HepG2 (cell line): ENCODE results near the gene DENND4B. TPM values are rescaled to one million over a fixed set of nuclear protein-coding genes. Genes with fewer than 3 reads are reported as not detected.

Source experiments
- ATAC-seq: fragments of 200-7000 bp; cut with Tn5 transposase; 3 replicates; pipeline ENCODE4 v1.9.1; 2020; ENCODE audit warnings: mild to moderate bottlenecking, moderate library complexity
- BruUV-seq: library from RNA; stranded (reverse); fragments of 400-500 nt; replicated peaks from 2 replicates; lab custom pipeline; 2021; lab: Mats Ljungman, UMichigan
- CTCF ChIA-PET: fragments of 300-600 bp; formaldehyde crosslinking; extraction: SDS; loops from one replicate; lab custom pipeline; 2021; ENCODE audit warnings: low total read pairs, inconsistent platforms, low intra/inter-chr PET ratio; lab: Yijun Ruan, JAX
- POLR2A ChIA-PET: fragments of 350-600 bp; sonication (Branson Sonifier 250); formaldehyde crosslinking; loops from one replicate; lab custom pipeline; 2020; ENCODE audit warnings: antibody characterized with exemption, inconsistent platforms; lab: Yijun Ruan, JAX
- DNase-seq: peaks from one replicate; pipeline ENCODE4 v3.0.0-alpha.2; 2015; ENCODE audit warnings: low spot score
- FAIRE-seq: peaks from 3 replicates; lab custom pipeline; 2011; peaks lifted over from hg19 to GRCh38; lab: Jason Lieb, UNC
- H2AFZ ChIP-seq: one replicate; pipeline ENCODE4 v1.6.1; 2011; ENCODE audit warnings: low read length, inconsistent platforms
- H3K27ac ChIP-seq: fragments of 300-600 bp; 3 replicates; pipeline ENCODE4 v1.8.0; 2011; ENCODE audit warnings: mixed run types, mild to moderate bottlenecking, mixed read lengths, low read length, inconsistent platforms; ENCODE audit not compliant: insufficient read depth; ENCODE audit errors: extremely low read length
- H3K27me3 ChIP-seq, 2 experiments: fragments of 200-600 bp in 1 of 2; 2 replicates in 1 of 2; 3 replicates in 1 of 2; pipeline versions ENCODE4 v1.6.0 to v1.8.0; 2011; ENCODE audit warnings: low read length in 2 of 2, mild to moderate bottlenecking in 2 of 2, moderate library complexity in 2 of 2, inconsistent platforms in 1 of 2; ENCODE audit not compliant: insufficient read depth in 2 of 2, control insufficient read depth in 1 of 2
- H3K36me3 ChIP-seq, 2 experiments: fragments of 200-600 bp in 1 of 2; replicated peaks in 1 of 2; 2 replicates in 1 of 2; 3 replicates in 1 of 2; pipeline versions ENCODE4 v1.5.1 to v1.8.0; 2011; ENCODE audit warnings: low read length in 2 of 2, inconsistent platforms in 1 of 2; ENCODE audit not compliant: insufficient read depth in 2 of 2, control insufficient read depth in 1 of 2
- H3K4me1 ChIP-seq: 2 replicates; pipeline ENCODE4 v1.5.1; 2012; ENCODE audit warnings: low read length, inconsistent platforms; ENCODE audit not compliant: insufficient read depth
- H3K4me2 ChIP-seq: 2 replicates; pipeline ENCODE4 v1.6.0; 2011; ENCODE audit warnings: low read depth, low read length, inconsistent platforms
- H3K4me3 ChIP-seq, 3 experiments: fragments of 200-600 bp in 1 of 3; sonication (generic), shearing (Covaris generic) in 1 of 3; replicated peaks in 1 of 3; 2 replicates each; pipeline ENCODE4 v1.5.1; 2011 to 2016; ENCODE audit warnings: low read length in 3 of 3, inconsistent platforms in 2 of 3, low read depth in 2 of 3, mild to moderate bottlenecking in 2 of 3, control low read depth in 1 of 3, mixed read lengths in 1 of 3; ENCODE audit not compliant: insufficient read depth in 1 of 3
- H3K79me2 ChIP-seq: one replicate; pipeline ENCODE4 v1.6.1; 2011; ENCODE audit warnings: low read length, inconsistent platforms; ENCODE audit not compliant: insufficient read depth
- H3K9ac ChIP-seq: 2 replicates; pipeline ENCODE4 v1.6.0; 2011; ENCODE audit warnings: mild to moderate bottlenecking, low read depth, low read length, inconsistent platforms; ENCODE audit not compliant: insufficient read depth
- H3K9me3 ChIP-seq: 2 replicates; pipeline ENCODE4 v1.5.1; 2012; ENCODE audit warnings: mild to moderate bottlenecking, low read length
- H4K20me1 ChIP-seq: 2 replicates; pipeline ENCODE4 v1.6.0; 2011; ENCODE audit warnings: inconsistent platforms, mild to moderate bottlenecking, low read length, moderate library complexity; ENCODE audit not compliant: insufficient read depth
- BCLAF1 ChIP-seq: fragments of 450-650 bp; IDR thresholded peaks from 2 replicates; pipeline ENCODE4 v1.6.1; 2017; ENCODE audit warnings: mild to moderate bottlenecking
- CBX5 ChIP-seq: sonication (generic); formaldehyde crosslinking; IDR thresholded peaks from 2 replicates; pipeline ENCODE4 v1.4.0; 2020; ENCODE audit warnings: missing genetic modification reagents, borderline replicate concordance
- FOXA3 ChIP-seq: IDR thresholded peaks from 2 replicates; pipeline ENCODE4 v1.6.1; 2016; ENCODE audit warnings: missing genetic modification reagents, missing compliant biosample characterization
- FOXJ3 ChIP-seq: sonication (generic); formaldehyde crosslinking; IDR thresholded peaks from 2 replicates; pipeline ENCODE4 v1.4.0; 2020; ENCODE audit warnings: missing genetic modification reagents, mild to moderate bottlenecking, borderline replicate concordance
- NCOA1 ChIP-seq: sonication (generic); formaldehyde crosslinking; IDR thresholded peaks from 2 replicates; pipeline ENCODE4 v1.9.0; 2021; ENCODE audit warnings: missing genetic modification reagents
- PPARG ChIP-seq: conservative IDR thresholded peaks from 2 replicates; pipeline ENCODE4 v1.6.1; 2016; ENCODE audit warnings: missing biosample characterization, missing genetic modification reagents
- SP140L ChIP-seq: sonication (generic); formaldehyde crosslinking; IDR thresholded peaks from 2 replicates; pipeline ENCODE4 v1.4.0; 2020; ENCODE audit warnings: missing genetic modification reagents, borderline replicate concordance
- ZBTB33 ChIP-seq: sonication (generic); formaldehyde crosslinking; IDR thresholded peaks from 2 replicates; pipeline ENCODE4 v1.4.0; 2020; ENCODE audit warnings: missing genetic modification reagents
- ZHX2 ChIP-seq, 2 experiments: sonication (generic) in 1 of 2; formaldehyde crosslinking in 1 of 2; IDR thresholded peaks; 2 replicates each; pipeline versions ENCODE4 v1.6.1 to v1.9.0; 2014 to 2022; ENCODE audit warnings: antibody characterized with exemption in 1 of 2, borderline replicate concordance in 1 of 2, inconsistent platforms in 1 of 2, low read depth in 1 of 2, missing genetic modification reagents in 1 of 2
- ZNF253 ChIP-seq: sonication (generic); formaldehyde crosslinking; IDR thresholded peaks from 2 replicates; pipeline ENCODE4 v1.8.0; 2022; ENCODE audit warnings: mild to moderate bottlenecking, missing genetic modification reagents, borderline replicate concordance
- ZNF256 ChIP-seq: sonication (generic); formaldehyde crosslinking; conservative IDR thresholded peaks from 2 replicates; pipeline ENCODE4 v1.4.0; 2020; ENCODE audit warnings: missing genetic modification reagents
- ZNF44 ChIP-seq: sonication (generic); formaldehyde crosslinking; IDR thresholded peaks from 2 replicates; pipeline ENCODE4 v1.5.1; 2020; ENCODE audit warnings: mild to moderate bottlenecking, missing genetic modification reagents
- ZNF550 ChIP-seq: sonication (generic); formaldehyde crosslinking; IDR thresholded peaks from 2 replicates; pipeline ENCODE4 v1.4.0; 2020; ENCODE audit warnings: mild to moderate bottlenecking, missing genetic modification reagents, borderline replicate concordance
- WGBS: methylation state at CpG from one replicate; pipeline ENCODE4 v1.1.6; 2017; ENCODE audit warnings: low lambda C conversion rate; 5-methylcytosine and 5-hydroxymethylcytosine counted together
- in situ Hi-C: cut with HindIII; loops from 2 replicates; pipeline ENCODE4 v1.10.0; 2017; ENCODE audit warnings: low pct_unique_long_range_greater_than_20kb; ENCODE audit not compliant: extremely low pct_ligation_motif_present
- intact Hi-C: fragments of 100-400 bp; cut with micrococcal nuclease; formaldehyde crosslinking; loops from one replicate; pipeline ENCODE4 v1.10.0; 2022; ENCODE audit not compliant: unreplicated experiment
- polyA plus RNA-seq, 8 experiments: library from polyadenylated mRNA; depleted of rRNA in 3 of 8; stranded (reverse) in 7 of 8; unstranded in 1 of 8; fragments of >200 nt; fragmentation: Illumina TruSeq in 4 of 8; extraction: Trizol in 4 of 8; gene quantifications; 2 replicates each; pipeline versions ENCODE4 v1.2.1 to v1.2.3, GENCODE V29; 2011 to 2016; ENCODE audit warnings: low read depth in 4 of 8, missing spikeins in 1 of 8, mixed read lengths in 1 of 8; ENCODE audit not compliant: insufficient read depth in 1 of 8
- total RNA-seq, 5 experiments: library from RNA; depleted of rRNA; stranded (reverse); fragments of >200 nt; fragmentation: Illumina TruSeq; extraction: Trizol; gene quantifications; 2 replicates each; pipeline ENCODE4 v1.2.3, GENCODE V29; 2016; ENCODE audit warnings: low read depth in 1 of 5

The DENND4B gene
- total and polyA plus RNA-seq, 2 of the 13 experiments (the other 11 are each of a cell fraction or from before 2014, with no cell fraction given) = 15.1 to 20.3 TPM

- in situ Hi-C loops = no loop called here
- H3K27me3 ChIP-seq = peaks cover 0 to 7% of the 10 kb centered on the region in 2 experiments; a peak in 1 of 5 replicates
- H3K9me3 ChIP-seq = no peaks in the 10 kb centered on the region
- peak overlapping the region; percentile 78; the same call in 1 of the 2 replicates for H3K4me2 ChIP-seq
- 99% methylated on average over 10 of the region's 10 CpGs for WGBS
- peaks cover 7% of the 10 kb centered on the region; the same call in 1 of the 2 replicates for H4K20me1 ChIP-seq
- H3K27ac ChIP-seq = peak overlapping the region; percentile 72
- H2AFZ ChIP-seq = no peak overlapping the region
- FAIRE-seq = no peak
- H3K4me3 ChIP-seq = peak overlapping the region in 1 of 3 experiments; percentile 17; a peak in 1 of 6 replicates
- peaks cover 39% of the 10 kb centered on the region for H3K79me2 ChIP-seq
- intact Hi-C loops = loop anchor here (5.0 kb wide), 1 partner anchor 33 kb away; the partner anchor contains the start of gene GATAD2B
- ChIA-PET CTCF (no interaction called here), POLR2A (interaction anchor here (1.1 to 7.0 kb wide), 6 partner anchors 9 to 36 kb away, joined by 5 to 89 read pairs (median 14); partner anchors contain the start of genes CREB3L4, GATAD2B, JTB and RPS27)
- no peak for ATAC-seq
- no peak for DNase-seq
- H3K9ac ChIP-seq = peak overlapping the region; percentile 48; the same call in 1 of the 2 replicates
- peaks cover 12 to 37% of the 10 kb centered on the region in 2 experiments for H3K36me3 ChIP-seq
- no TSS peak for BruUV-seq
- H3K4me1 ChIP-seq = peaks cover 55% of the 10 kb centered on the region
- TF ChIP-seq FOXA3 (CRISPR knock-in tag) (no peak), SP140L (no peak), NCOA1 (CRISPR knock-in tag) (no peak), ZBTB33 (CRISPR knock-in tag) (no peak), ZNF253 (CRISPR knock-in tag) (no peak), ZNF550 (CRISPR knock-in tag) (no peak), PPARG (CRISPR knock-in tag) (no peak), ZHX2 (IDR thresholded peaks at IDR 0.05; ENCODE audit: low read depth) (no peak), ZHX2 (CRISPR knock-in tag; IDR thresholded peaks at IDR 0.05; ENCODE audit: borderline replicate concordance) (no peak), BCLAF1 (no peak), ZNF256 (CRISPR knock-in tag) (no peak), CBX5 (CRISPR knock-in tag) (no peak), ZNF44 (CRISPR knock-in tag) (no peak), FOXJ3 (CRISPR knock-in tag) (no peak)
These were observed 8.3 kb upstream of the DENND4B start for GRCh38 chr1:153954826-153955225.
